RWPE1 (cell line): ENCODE results near the gene PLET1.

Experiments
- CTCF ChIA-PET: fragments of 350-600 bp; sonication (Branson Sonifier 250); formaldehyde crosslinking; extraction: SDS; loops from one replicate; lab custom pipeline; 2021; lab: Yijun Ruan, JAX
- POLR2A ChIA-PET: fragments of 400-600 bp; formaldehyde crosslinking; extraction: SDS; loops from one replicate; lab custom pipeline; 2020; ENCODE audit warnings: antibody characterized with exemption; ENCODE audit not compliant: low non-redundant PET; lab: Yijun Ruan, JAX
- DNase-seq: peaks from one replicate; pipeline ENCODE4 v3.0.0; 2012; ENCODE audit warnings: low spot score
- H3K27ac ChIP-seq: fragments of 450-650 bp; 2 replicates; pipeline ENCODE4 v1.5.1; 2017
- TF ChIP-seq, protein P1 (sequence below): fragments of 450-650 bp; conservative IDR thresholded peaks from 2 replicates; pipeline ENCODE4 v1.5.1; 2017; ENCODE audit warnings: low read depth, mild to moderate bottlenecking

PLET1 gene

DNA sequence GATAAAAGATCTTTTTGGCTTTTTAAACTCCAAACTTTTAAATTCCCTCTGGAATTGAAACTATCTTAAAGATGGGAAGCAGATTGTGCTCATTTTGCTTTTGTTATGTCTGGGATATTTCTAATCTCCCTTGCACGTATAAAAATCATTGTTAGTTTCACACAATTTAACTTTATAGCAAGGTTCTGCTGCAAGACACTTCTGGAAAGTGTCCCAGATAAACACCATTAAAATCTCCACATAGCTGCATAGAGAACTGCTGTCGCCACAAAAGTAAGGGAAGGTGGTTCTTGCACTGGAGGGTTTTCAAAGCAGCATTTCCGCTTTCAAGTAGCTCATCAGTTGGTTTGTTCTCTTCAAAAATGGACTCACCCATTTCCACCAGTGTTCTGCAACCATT, 22.6 kb downstream of the PLET1 start:
- no peak overlapping the region for H3K27ac ChIP-seq
- DNase-seq = no peak
- POLR2A ChIA-PET = no interaction called here
- CTCF ChIA-PET = no interaction called here
- TF ChIP-seq, protein P1, sequence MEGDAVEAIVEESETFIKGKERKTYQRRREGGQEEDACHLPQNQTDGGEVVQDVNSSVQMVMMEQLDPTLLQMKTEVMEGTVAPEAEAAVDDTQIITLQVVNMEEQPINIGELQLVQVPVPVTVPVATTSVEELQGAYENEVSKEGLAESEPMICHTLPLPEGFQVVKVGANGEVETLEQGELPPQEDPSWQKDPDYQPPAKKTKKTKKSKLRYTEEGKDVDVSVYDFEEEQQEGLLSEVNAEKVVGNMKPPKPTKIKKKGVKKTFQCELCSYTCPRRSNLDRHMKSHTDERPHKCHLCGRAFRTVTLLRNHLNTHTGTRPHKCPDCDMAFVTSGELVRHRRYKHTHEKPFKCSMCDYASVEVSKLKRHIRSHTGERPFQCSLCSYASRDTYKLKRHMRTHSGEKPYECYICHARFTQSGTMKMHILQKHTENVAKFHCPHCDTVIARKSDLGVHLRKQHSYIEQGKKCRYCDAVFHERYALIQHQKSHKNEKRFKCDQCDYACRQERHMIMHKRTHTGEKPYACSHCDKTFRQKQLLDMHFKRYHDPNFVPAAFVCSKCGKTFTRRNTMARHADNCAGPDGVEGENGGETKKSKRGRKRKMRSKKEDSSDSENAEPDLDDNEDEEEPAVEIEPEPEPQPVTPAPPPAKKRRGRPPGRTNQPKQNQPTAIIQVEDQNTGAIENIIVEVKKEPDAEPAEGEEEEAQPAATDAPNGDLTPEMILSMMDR = no peak

DNA sequence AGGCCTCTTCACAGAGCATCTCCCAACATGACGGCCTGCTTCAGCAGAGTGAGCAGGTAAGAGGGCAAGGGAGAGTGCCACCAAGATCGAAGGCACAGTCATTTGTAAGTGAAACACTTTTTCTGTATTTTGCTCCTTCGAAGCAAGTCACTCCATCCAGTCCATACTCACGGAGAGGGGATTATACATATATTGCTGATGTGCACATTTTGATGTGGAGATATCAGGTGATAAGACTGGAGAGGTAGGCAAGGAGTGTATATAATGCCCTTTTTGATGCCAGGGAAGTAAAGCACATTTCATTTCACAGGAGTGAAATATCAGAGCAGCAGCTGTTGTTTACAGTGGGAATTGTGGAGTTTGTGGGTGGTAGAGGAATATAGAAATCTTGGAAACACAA, 23.2 kb downstream of the PLET1 start:
- no peak overlapping the region for H3K27ac ChIP-seq
- ChIA-PET CTCF (no interaction called here), POLR2A (no interaction called here)
- no peak for DNase-seq
- TF ChIP-seq, protein P1 = no peak

GRCh38 chr11:112235750-112236390, 24.8 kb downstream of the PLET1 start:
- ChIA-PET POLR2A (no interaction called here), CTCF (interaction anchor here (1.0 kb wide), 1 partner anchor 16 kb away, joined by 4 read pairs; no protein-coding TSS in a partner anchor)
- H3K27ac ChIP-seq = no peak overlapping the region
- no peak for DNase-seq
- TF ChIP-seq, protein P1 = no peak

DNA sequence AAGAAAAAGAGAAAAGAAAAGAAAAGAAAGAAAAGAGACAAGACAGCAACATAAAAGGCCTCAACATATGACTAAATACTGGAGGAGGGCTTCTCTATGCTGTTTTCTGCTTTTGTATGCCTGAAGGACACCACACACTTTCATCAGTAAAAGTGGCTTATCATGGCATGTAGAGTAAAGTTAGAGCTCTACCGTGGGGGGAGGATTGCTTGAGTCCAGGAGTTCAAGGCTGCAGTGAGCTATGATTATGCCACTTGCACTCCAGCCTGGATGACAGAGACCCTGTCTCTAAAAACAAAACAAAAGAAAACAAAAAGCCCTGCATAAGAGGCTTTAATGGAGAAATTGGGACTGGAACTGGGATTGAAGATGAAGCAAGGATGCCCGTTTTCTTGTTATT, 28.7 kb downstream of the PLET1 start:
- no peak for DNase-seq
- TF ChIP-seq, protein P1 = no peak
- ChIA-PET CTCF (interaction anchor here (0.6 to 0.9 kb wide), 4 partner anchors 14 to 1020 kb away, joined by 3 to 4 read pairs (median 3); no protein-coding TSS in a partner anchor), POLR2A (no interaction called here)
- H3K27ac ChIP-seq = no peak overlapping the region

GRCh38 chr11:112229746-112230433, 30.8 kb downstream of the PLET1 start:
- DNase-seq = no peak
- TF ChIP-seq, protein P1 = no peak
- no peak overlapping the region for H3K27ac ChIP-seq
- ChIA-PET POLR2A (no interaction called here), CTCF (interaction anchor here (0.7 to 1.6 kb wide), 2 partner anchors 51 to 287 kb away, joined by 3 to 18 read pairs; no protein-coding TSS in a partner anchor)

DNA sequence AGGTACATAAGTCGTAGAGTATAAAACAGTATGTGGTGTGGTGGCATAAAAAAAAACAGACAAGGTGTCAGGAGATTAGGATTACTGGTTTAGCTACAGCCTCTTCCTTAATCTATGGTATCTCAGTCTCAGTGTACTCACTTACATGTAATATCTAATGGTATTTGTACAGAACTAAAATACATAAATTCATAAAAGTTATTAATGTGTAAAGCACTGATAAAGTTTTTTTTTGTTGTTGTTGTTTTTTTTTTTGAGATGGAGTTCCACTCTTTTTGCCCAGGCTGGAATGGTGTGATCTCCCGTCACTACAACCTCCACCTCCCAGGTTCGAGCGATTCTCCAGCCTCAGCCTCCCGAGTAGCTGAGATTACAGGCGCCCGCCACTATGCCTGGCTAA, 31.5 kb downstream of the PLET1 start:
- DNase-seq = no peak
- H3K27ac ChIP-seq = no peak overlapping the region
- ChIA-PET CTCF (interaction anchor here (0.7 to 1.6 kb wide), 2 partner anchors 51 to 287 kb away, joined by 3 to 18 read pairs; no protein-coding TSS in a partner anchor), POLR2A (no interaction called here)
- TF ChIP-seq, protein P1 = no peak
